GM23248 (cell line): Measurements from ENCODE around the gene LARP1.

Source experiments
- EZH2 ChIP-seq: fragments of 200-600 bp; sonication (generic); IDR thresholded peaks from 2 replicates; pipeline ENCODE4 v1.6.1; 2018; ENCODE audit warnings: antibody characterized with exemption, mild to moderate bottlenecking; ENCODE audit not compliant: insufficient read depth, poor library complexity, severe bottlenecking
- EZH2phosphoT487 ChIP-seq: fragments of 200-600 bp; sonication (generic); IDR thresholded peaks from 2 replicates; pipeline ENCODE4 v1.6.1; 2018; ENCODE audit warnings: antibody characterized with exemption, moderate library complexity, mild to moderate bottlenecking, low read depth; ENCODE audit not compliant: insufficient read depth

DNA sequence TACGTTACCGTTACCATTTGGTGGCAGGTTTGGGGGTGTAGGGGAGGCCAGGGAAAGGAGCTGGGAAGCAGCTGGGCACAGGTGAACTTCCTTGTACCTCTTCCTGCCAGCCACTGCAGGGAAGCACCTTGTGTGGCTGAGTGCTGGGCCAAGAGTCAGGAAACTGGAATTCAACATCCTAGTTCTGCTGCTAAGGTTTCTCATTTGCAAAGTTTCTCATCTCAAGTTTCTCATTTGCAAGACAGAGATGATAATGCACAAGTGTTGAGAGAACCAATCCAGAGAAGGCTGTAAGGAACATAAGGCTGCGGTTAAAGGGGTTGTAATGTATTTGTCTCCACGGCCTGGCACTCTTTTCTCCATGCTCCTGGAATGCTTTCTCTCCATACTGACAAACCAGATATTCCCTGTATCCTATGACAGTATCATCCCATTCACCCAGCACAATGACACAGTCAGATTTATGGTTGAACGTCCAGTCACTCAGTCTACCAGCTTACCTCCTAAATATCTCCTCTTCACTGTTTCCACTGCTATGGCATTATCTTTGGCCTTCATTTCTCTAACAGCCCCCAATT is 33.6 kb upstream of the LARP1 start:
- TF ChIP-seq EZH2 (no peak), EZH2phosphoT487 (no peak)
